Measurements from ENCODE around the gene MANBA. TPM values are rescaled to one million over a fixed set of nuclear protein-coding genes. Genes with fewer than 3 reads are reported as not detected.

Gene MANBA
- total RNA-seq, 1 donor from 2014 or later = 9.7 TPM

GRCh38 chr4:102638621-102639020 is 122.1 kb downstream of the MANBA start:
- intact Hi-C loops (cut with DNase I) = no loop called here
- Histone ChIP-seq H3K27ac (no peak overlapping the region), H3K4me3 (no peak overlapping the region), H3K27me3 (no peaks in the 10 kb centered on the region), H3K36me3 (peaks cover 21 to 45% of the 10 kb centered on the region in 2 donors), H3K9me3 (no peaks in the 10 kb centered on the region), H3K4me1 (no peaks in the 10 kb centered on the region)
- TF ChIP-seq, protein P1, sequence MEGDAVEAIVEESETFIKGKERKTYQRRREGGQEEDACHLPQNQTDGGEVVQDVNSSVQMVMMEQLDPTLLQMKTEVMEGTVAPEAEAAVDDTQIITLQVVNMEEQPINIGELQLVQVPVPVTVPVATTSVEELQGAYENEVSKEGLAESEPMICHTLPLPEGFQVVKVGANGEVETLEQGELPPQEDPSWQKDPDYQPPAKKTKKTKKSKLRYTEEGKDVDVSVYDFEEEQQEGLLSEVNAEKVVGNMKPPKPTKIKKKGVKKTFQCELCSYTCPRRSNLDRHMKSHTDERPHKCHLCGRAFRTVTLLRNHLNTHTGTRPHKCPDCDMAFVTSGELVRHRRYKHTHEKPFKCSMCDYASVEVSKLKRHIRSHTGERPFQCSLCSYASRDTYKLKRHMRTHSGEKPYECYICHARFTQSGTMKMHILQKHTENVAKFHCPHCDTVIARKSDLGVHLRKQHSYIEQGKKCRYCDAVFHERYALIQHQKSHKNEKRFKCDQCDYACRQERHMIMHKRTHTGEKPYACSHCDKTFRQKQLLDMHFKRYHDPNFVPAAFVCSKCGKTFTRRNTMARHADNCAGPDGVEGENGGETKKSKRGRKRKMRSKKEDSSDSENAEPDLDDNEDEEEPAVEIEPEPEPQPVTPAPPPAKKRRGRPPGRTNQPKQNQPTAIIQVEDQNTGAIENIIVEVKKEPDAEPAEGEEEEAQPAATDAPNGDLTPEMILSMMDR (IDR thresholded peaks at IDR 0.05) = no peak
- no peak for DNase-seq (ENCODE audit: low spot score in 2 of 2)

GRCh38 chr4:102637391-102637790 is 123.4 kb downstream of the MANBA start:
- Histone ChIP-seq H3K27ac (no peak overlapping the region), H3K9me3 (no peaks in the 10 kb centered on the region), H3K4me3 (no peak overlapping the region), H3K4me1 (no peaks in the 10 kb centered on the region), H3K27me3 (no peaks in the 10 kb centered on the region), H3K36me3 (peaks cover 25 to 45% of the 10 kb centered on the region in 2 donors)
- intact Hi-C loops (cut with DNase I) = no loop called here
- DNase-seq (ENCODE audit: low spot score in 2 of 2) = no peak
- TF ChIP-seq, protein P1 (IDR thresholded peaks at IDR 0.05) = no peak

DNA sequence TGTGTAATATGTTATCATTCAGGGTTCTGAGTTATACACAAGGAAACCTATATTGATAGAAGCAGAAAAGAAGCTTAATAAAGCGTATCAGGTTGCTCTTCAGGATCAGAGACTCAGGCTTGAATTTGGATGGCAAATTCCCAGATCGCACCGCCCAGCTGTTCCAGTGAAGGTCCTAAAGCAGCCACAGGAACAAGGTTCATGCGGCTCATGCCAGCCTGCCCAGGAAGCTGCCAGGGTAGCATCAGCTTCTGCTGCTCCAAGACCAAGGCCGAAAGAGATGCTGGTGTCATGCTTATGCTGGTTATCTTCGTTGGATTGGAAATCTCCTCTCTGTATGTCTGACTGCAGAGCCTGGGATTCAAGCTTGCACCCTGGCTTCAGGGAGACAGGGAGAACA is 127.7 kb downstream of the MANBA start:
- TF ChIP-seq, protein P1 (IDR thresholded peaks at IDR 0.05) = no peak
- intact Hi-C loops (cut with DNase I) = no loop called here
- H3K27ac ChIP-seq = no peak overlapping the region
- H3K36me3 ChIP-seq = peaks cover 22 to 42% of the 10 kb centered on the region in 2 donors
- H3K27me3 ChIP-seq = no peaks in the 10 kb centered on the region
- no peaks in the 10 kb centered on the region for H3K4me1 ChIP-seq
- no peak overlapping the region for H3K4me3 ChIP-seq
- DNase-seq (ENCODE audit: low spot score in 2 of 2) = no peak
- H3K9me3 ChIP-seq = no peaks in the 10 kb centered on the region

DNA sequence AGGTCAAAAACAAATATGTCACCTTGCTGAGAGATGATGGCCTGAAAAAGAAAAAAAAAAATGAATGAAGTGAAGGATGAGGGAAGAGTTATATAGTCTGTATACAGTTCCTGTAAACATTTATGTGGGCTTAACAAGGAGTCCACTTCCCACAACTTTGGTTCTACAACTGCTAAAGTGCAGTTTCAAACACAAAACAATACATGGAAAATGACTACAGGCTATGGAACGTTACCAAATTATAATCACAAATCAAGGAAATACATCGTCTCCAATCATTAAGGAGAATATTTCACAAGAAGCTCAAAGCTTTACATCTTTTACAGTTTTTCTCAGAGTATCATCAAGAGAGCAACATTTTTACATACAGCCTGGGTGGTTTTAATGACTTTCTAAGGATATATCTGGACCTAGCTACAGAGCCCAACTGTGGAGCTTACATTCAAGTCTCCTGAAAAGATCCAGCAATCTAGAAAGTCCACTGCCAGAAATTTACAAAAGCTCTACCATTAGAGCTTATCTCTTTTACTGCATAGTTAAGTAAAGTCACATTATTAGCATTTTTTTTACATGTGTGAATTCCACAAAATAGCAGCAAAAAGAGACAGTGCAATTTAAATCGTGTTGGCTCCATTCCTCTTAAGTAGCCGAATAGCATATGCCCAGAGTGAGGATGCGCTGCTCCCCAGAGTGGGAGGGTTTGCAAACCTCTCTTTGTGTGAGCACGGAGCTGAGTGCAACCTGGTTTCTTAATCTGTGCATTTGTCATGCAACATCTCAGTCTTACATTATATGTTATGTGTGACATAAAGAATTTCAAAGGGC is 128.3 kb downstream of the MANBA start:
- DNase-seq (ENCODE audit: low spot score in 2 of 2) = no peak
- no peaks in the 10 kb centered on the region for H3K4me1 ChIP-seq
- intact Hi-C loops (cut with DNase I) = no loop called here
- TF ChIP-seq, protein P1 (IDR thresholded peaks at IDR 0.05) = no peak
- no peak overlapping the region for H3K4me3 ChIP-seq
- no peaks in the 10 kb centered on the region for H3K9me3 ChIP-seq
- H3K27ac ChIP-seq = no peak overlapping the region
- H3K36me3 ChIP-seq = peaks cover 18 to 37% of the 10 kb centered on the region in 2 donors
- H3K27me3 ChIP-seq = no peaks in the 10 kb centered on the region

DNA sequence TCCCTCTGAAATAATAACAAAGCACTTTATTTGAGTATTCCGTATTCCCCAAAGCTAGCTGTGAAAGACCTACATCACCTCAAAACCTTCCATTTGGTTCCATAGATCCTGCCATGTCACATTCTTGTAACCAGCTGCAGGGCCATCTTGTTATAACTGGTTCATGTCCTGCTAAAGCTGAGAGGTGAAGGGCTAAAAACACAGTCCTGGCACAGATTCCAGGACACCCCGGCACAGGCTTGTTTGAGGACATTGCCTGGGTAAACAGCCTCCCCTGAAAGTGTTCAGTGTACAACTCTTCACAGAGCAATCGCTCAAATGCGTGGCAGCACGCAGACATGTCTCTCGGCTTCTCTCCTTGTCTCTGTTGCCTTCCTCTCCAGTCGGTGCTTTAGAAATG is 129.2 kb downstream of the MANBA start:
- Histone ChIP-seq H3K4me3 (no peak overlapping the region), H3K36me3 (peaks cover 18 to 29% of the 10 kb centered on the region in 2 donors), H3K27ac (no peak overlapping the region), H3K4me1 (no peaks in the 10 kb centered on the region), H3K27me3 (no peaks in the 10 kb centered on the region), H3K9me3 (no peaks in the 10 kb centered on the region)
- intact Hi-C loops (cut with DNase I) = no loop called here
- no peak for DNase-seq (ENCODE audit: low spot score in 2 of 2)
- TF ChIP-seq, protein P1 (IDR thresholded peaks at IDR 0.05) = no peak

Measured in ascending aorta (tissue), 2 donors.